Hematopoietic multipotent progenitor cell treated with erythropoietin and hydrocortisone succinate and interleukin-3 and kit ligand, for 4 days (in vitro differentiated cells): Measurements from ENCODE around the gene CYSRT1.

Source experiments
- DNase-seq: peaks from one replicate; pipeline ENCODE4 v3.0.0-alpha.2; 2015

CYSRT1 gene

GRCh38 chr9:137227054-137227852, 2.3 kb downstream of the CYSRT1 start, which contains the start of gene RNF224:
Gene RNF224 (plus strand): TSS chr9:137227502. CDS start chr9:137228336, 834 bp downstream.
- DNase-seq: peak; percentile 91

- no peak for DNase-seq
These were observed 3.0 kb downstream of the CYSRT1 start for GRCh38 chr9:137227853-137228505.

GRCh38 chr9:137228506-137228967, 3.6 kb downstream of the CYSRT1 start:
- DNase-seq: no peak

- DNase-seq: no peak
These were observed 4.3 kb downstream of the CYSRT1 start for GRCh38 chr9:137228968-137229896.

- no peak for DNase-seq
These were observed 5.1 kb downstream of the CYSRT1 start for GRCh38 chr9:137229903-137230704.

GRCh38 chr9:137230705-137231371, 5.9 kb downstream of the CYSRT1 start, which contains the start of gene SLC34A3:
Gene SLC34A3 (plus strand): TSS chr9:137230901. CDS start chr9:137231703, 802 bp downstream.
- no peak for DNase-seq

- DNase-seq: no peak
These were observed 6.5 kb downstream of the CYSRT1 start for GRCh38 chr9:137231372-137232039.

- DNase-seq: no peak
These were observed 7.1 kb downstream of the CYSRT1 start for GRCh38 chr9:137232101-137232500.

- DNase-seq: no peak
These were observed 7.5 kb downstream of the CYSRT1 start for GRCh38 chr9:137232510-137232909.

GRCh38 chr9:137233143-137233980, 8.4 kb downstream of the CYSRT1 start:
- DNase-seq: no peak

- DNase-seq: no peak
These were observed 9.2 kb downstream of the CYSRT1 start for GRCh38 chr9:137234055-137234697.

- no peak for DNase-seq
These were observed 9.9 kb downstream of the CYSRT1 start for GRCh38 chr9:137234758-137235423.

GRCh38 chr9:137235424-137236237, 10.7 kb downstream of the CYSRT1 start:
- DNase-seq: no peak

GRCh38 chr9:137236238-137236935, 11.4 kb downstream of the CYSRT1 start:
- DNase-seq: peak; percentile 95

- DNase-seq: no peak
These were observed 12.0 kb downstream of the CYSRT1 start for GRCh38 chr9:137236936-137237421.

GRCh38 chr9:137237759-137238726, 13.1 kb downstream of the CYSRT1 start:
- no peak for DNase-seq
